Neural progenitor cell (in vitro differentiated cells): ENCODE data around the gene MOB1A.

ENCODE experiments used
- EZH2 ChIP-seq: fragments of 200-600 bp; sonication (generic); IDR thresholded peaks from 2 replicates; pipeline ENCODE4 v1.6.1; 2017; ENCODE audit warnings: antibody characterized with exemption, mild to moderate bottlenecking, moderate library complexity
- TF ChIP-seq, protein P1 (sequence below): fragments of 200-600 bp; sonication (generic); IDR thresholded peaks from 2 replicates; pipeline ENCODE4 v1.5.1; 2017; ENCODE audit warnings: antibody characterized with exemption, mild to moderate bottlenecking

- TF ChIP-seq EZH2 = no peak
- TF ChIP-seq, protein P1, sequence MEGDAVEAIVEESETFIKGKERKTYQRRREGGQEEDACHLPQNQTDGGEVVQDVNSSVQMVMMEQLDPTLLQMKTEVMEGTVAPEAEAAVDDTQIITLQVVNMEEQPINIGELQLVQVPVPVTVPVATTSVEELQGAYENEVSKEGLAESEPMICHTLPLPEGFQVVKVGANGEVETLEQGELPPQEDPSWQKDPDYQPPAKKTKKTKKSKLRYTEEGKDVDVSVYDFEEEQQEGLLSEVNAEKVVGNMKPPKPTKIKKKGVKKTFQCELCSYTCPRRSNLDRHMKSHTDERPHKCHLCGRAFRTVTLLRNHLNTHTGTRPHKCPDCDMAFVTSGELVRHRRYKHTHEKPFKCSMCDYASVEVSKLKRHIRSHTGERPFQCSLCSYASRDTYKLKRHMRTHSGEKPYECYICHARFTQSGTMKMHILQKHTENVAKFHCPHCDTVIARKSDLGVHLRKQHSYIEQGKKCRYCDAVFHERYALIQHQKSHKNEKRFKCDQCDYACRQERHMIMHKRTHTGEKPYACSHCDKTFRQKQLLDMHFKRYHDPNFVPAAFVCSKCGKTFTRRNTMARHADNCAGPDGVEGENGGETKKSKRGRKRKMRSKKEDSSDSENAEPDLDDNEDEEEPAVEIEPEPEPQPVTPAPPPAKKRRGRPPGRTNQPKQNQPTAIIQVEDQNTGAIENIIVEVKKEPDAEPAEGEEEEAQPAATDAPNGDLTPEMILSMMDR = no peak
Observed at GRCh38 chr2:74103763-74104162, 74.9 kb downstream of the MOB1A start.
